Upper lobe of left lung (tissue), 6 donors: Measurements from ENCODE around the gene TMEM121B. TPM values are rescaled to one million over a fixed set of nuclear protein-coding genes. Genes with fewer than 3 reads are reported as not detected.

Source experiments
- ATAC-seq, 2 donors: fragments of 200-7000 bp; cut with Tn5 transposase; one replicate each; pipeline ENCODE4 v1.9.1; 2022; ENCODE audit warnings: mild to moderate bottlenecking in 2 of 2, moderate library complexity in 2 of 2; ENCODE audit not compliant: low FRiP score in 2 of 2
- DNase-seq, 2 donors: peaks; one replicate each; pipeline ENCODE4 v3.0.0-alpha.2; 2019 to 2020
- H3K27ac ChIP-seq, 4 donors: fragments of 200-600 bp; sonication (generic); one replicate each; pipeline ENCODE4 v1.5.1; 2016 to 2019
- H3K27me3 ChIP-seq, 4 donors: fragments of 200-600 bp; sonication (generic); one replicate each; pipeline ENCODE4 v1.5.1; 2017 to 2019
- H3K36me3 ChIP-seq, 4 donors: fragments of 200-600 bp; sonication (generic); one replicate each; pipeline ENCODE4 v1.5.1; 2016 to 2019
- H3K4me1 ChIP-seq, 4 donors: fragments of 200-600 bp; sonication (generic); one replicate each; pipeline ENCODE4 v1.5.1; 2018 to 2019
- H3K4me3 ChIP-seq, 4 donors: fragments of 200-600 bp; sonication (generic); one replicate each; pipeline ENCODE4 v1.5.1; 2017 to 2019; ENCODE audit warnings: mild to moderate bottlenecking in 2 of 4, moderate library complexity in 1 of 4
- H3K9me3 ChIP-seq, 4 donors: fragments of 200-600 bp; sonication (generic); one replicate each; pipeline ENCODE4 v1.5.1; 2018 to 2019
- EP300 ChIP-seq, 4 donors: sonication (generic); formaldehyde crosslinking; IDR thresholded peaks; one replicate each; pipeline ENCODE4 v1.5.1; 2017; ENCODE audit warnings: antibody characterized with exemption in 4 of 4, control low read depth in 2 of 4
- POLR2A ChIP-seq, 4 donors: fragments of 450-650 bp; IDR thresholded peaks; one replicate each; pipeline ENCODE4 v1.5.1; 2016 to 2017; ENCODE audit warnings: antibody characterized with exemption in 4 of 4, mild to moderate bottlenecking in 2 of 4
- POLR2AphosphoS5 ChIP-seq, 2 donors: sonication (generic); formaldehyde crosslinking; IDR thresholded peaks; one replicate each; pipeline ENCODE4 v1.5.1; 2017; ENCODE audit warnings: antibody characterized with exemption in 2 of 2
- WGBS, 2 donors: methylation state at CpG; one replicate each; pipeline ENCODE4 v1.1.5; 2017 to 2018; 5-methylcytosine and 5-hydroxymethylcytosine counted together
- total RNA-seq, 6 donors: library from RNA; depleted of rRNA in 4 of 6; stranded (reverse); fragments of >200 nt in 4 of 6; gene quantifications; one replicate each; pipeline versions ENCODE4 v1.1.0 to v1.2.1, GENCODE V29; 2016 to 2021
- TF ChIP-seq, protein P1 (sequence below), 6 experiments: fragments of 450-650 bp in 4 of 6; fragments of 200-600 bp in 2 of 6; sonication (generic) in 2 of 6; IDR thresholded peaks; one replicate each; pipeline ENCODE4 v1.5.1; 2016 to 2019; ENCODE audit warnings: antibody characterized with exemption in 6 of 6
- donor health status: DM: no; HTN: no; CAD: no; lungs with moderate emphysema.
- donor health status: DM: no; HTN: yes; CAD: no; lungs with severe emphysema.

Gene TMEM121B
- total RNA-seq, 6 donors from 2014 or later: 0.10 to 2.0 (median 1.1) TPM; not detected in 1

- ATAC-seq (no peak), DNase-seq (no peak)
- Histone ChIP-seq H3K27me3 (no peaks in the 10 kb centered on the region), H3K4me1 (peaks cover 24 to 37% (median 28%) of the 10 kb centered on the region in 4 donors), H3K9me3 (no peaks in the 10 kb centered on the region), H3K4me3 (no peak overlapping the region), H3K36me3 (no peaks in the 10 kb centered on the region), H3K27ac (no peak overlapping the region)
- TF ChIP-seq POLR2AphosphoS5 (IDR thresholded peaks at IDR 0.05) (no peak), POLR2A (IDR thresholded peaks at IDR 0.05) (no peak), EP300 (IDR thresholded peaks at IDR 0.05) (no peak)
- TF ChIP-seq, protein P1, sequence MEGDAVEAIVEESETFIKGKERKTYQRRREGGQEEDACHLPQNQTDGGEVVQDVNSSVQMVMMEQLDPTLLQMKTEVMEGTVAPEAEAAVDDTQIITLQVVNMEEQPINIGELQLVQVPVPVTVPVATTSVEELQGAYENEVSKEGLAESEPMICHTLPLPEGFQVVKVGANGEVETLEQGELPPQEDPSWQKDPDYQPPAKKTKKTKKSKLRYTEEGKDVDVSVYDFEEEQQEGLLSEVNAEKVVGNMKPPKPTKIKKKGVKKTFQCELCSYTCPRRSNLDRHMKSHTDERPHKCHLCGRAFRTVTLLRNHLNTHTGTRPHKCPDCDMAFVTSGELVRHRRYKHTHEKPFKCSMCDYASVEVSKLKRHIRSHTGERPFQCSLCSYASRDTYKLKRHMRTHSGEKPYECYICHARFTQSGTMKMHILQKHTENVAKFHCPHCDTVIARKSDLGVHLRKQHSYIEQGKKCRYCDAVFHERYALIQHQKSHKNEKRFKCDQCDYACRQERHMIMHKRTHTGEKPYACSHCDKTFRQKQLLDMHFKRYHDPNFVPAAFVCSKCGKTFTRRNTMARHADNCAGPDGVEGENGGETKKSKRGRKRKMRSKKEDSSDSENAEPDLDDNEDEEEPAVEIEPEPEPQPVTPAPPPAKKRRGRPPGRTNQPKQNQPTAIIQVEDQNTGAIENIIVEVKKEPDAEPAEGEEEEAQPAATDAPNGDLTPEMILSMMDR (IDR thresholded peaks at IDR 0.05): no peak
- WGBS, 2 donors: 95 to 96% methylated on average over 5 of the region's 5 CpGs
Measured at GRCh38 chr22:17083255-17083654, 37.9 kb downstream of the TMEM121B start.

GRCh38 chr22:17079572-17079971, 41.6 kb downstream of the TMEM121B start:
- H3K27me3 ChIP-seq: no peaks in the 10 kb centered on the region
- ATAC-seq (no peak), DNase-seq (no peak)
- H3K9me3 ChIP-seq: no peaks in the 10 kb centered on the region
- H3K27ac ChIP-seq: no peak overlapping the region
- H3K4me3 ChIP-seq: no peak overlapping the region
- TF ChIP-seq, protein P1 (IDR thresholded peaks at IDR 0.05): no peak
- TF ChIP-seq POLR2A (IDR thresholded peaks at IDR 0.05): no peak
- no peak for TF ChIP-seq EP300 (IDR thresholded peaks at IDR 0.05)
- no peak for TF ChIP-seq POLR2AphosphoS5 (IDR thresholded peaks at IDR 0.05)
- H3K4me1 ChIP-seq: peaks cover 6 to 20% (median 10%) of the 10 kb centered on the region in 4 donors
- no peaks in the 10 kb centered on the region for H3K36me3 ChIP-seq
- WGBS, 2 donors: 64 to 67% methylated on average over 4 of the region's 4 CpGs

GRCh38 chr22:17077255-17077654, 43.9 kb downstream of the TMEM121B start:
- no peak overlapping the region for H3K4me3 ChIP-seq
- TF ChIP-seq POLR2A (IDR thresholded peaks at IDR 0.05): no peak
- TF ChIP-seq, protein P1 (IDR thresholded peaks at IDR 0.05): no peak
- TF ChIP-seq POLR2AphosphoS5 (IDR thresholded peaks at IDR 0.05): no peak
- no peak for TF ChIP-seq EP300 (IDR thresholded peaks at IDR 0.05)
- H3K4me1 ChIP-seq: peaks cover 0 to 12% (median 4%) of the 10 kb centered on the region in 4 donors
- no peaks in the 10 kb centered on the region for H3K36me3 ChIP-seq
- no peak for ATAC-seq
- no peak for DNase-seq
- H3K27me3 ChIP-seq: no peaks in the 10 kb centered on the region
- no peaks in the 10 kb centered on the region for H3K9me3 ChIP-seq
- H3K27ac ChIP-seq: no peak overlapping the region

DNA sequence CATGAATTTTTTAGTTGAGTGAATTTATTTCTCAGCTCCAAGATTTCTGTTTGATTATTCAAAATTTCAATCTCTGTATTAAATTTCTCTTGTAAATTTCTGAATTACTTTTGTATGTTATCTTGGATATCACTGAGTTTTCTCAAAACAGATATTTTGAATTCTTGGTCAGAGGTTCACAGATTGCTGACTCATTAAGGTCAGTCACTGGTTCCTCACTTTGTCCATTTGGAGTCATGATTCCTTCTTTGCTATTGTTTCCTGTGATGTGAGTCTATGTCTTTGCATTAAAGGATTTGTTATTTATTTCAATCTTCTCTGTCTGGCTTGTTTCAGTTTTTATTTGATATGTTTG, 46.5 kb downstream of the TMEM121B start:
- no peak for DNase-seq
- no peak overlapping the region for H3K27ac ChIP-seq
- peaks cover 0 to 12% (median 4%) of the 10 kb centered on the region in 4 donors for H3K4me1 ChIP-seq
- H3K27me3 ChIP-seq: no peaks in the 10 kb centered on the region
- ATAC-seq: no peak
- H3K36me3 ChIP-seq: no peaks in the 10 kb centered on the region
- no peak overlapping the region for H3K4me3 ChIP-seq
- TF ChIP-seq, protein P1 (IDR thresholded peaks at IDR 0.05): no peak
- TF ChIP-seq POLR2AphosphoS5 (IDR thresholded peaks at IDR 0.05) (no peak), POLR2A (IDR thresholded peaks at IDR 0.05) (no peak), EP300 (IDR thresholded peaks at IDR 0.05) (no peak)
- H3K9me3 ChIP-seq: no peaks in the 10 kb centered on the region

GRCh38 chr22:17072877-17073276, 48.3 kb downstream of the TMEM121B start:
- Histone ChIP-seq H3K4me1 (peaks cover 0 to 12% (median 4%) of the 10 kb centered on the region in 4 donors), H3K36me3 (no peaks in the 10 kb centered on the region), H3K27ac (no peak overlapping the region), H3K27me3 (no peaks in the 10 kb centered on the region), H3K9me3 (no peaks in the 10 kb centered on the region), H3K4me3 (no peak overlapping the region)
- TF ChIP-seq POLR2A (IDR thresholded peaks at IDR 0.05) (no peak), POLR2AphosphoS5 (IDR thresholded peaks at IDR 0.05) (no peak), EP300 (IDR thresholded peaks at IDR 0.05) (no peak)
- TF ChIP-seq, protein P1 (IDR thresholded peaks at IDR 0.05): no peak
- no peak for DNase-seq
- no peak for ATAC-seq
- 79 to 86% methylated on average over 1 of the region's 1 CpG for WGBS, 2 donors
